CD4-positive, alpha-beta T cell treated with Interleukin-6 for 4 hours (primary cell): ENCODE data around the gene UBC.
"Not testable (repeated sequence)": the region's sequence is repeated elsewhere in the genome, so short reads cannot be mapped to it uniquely, and the experiment has no call there.

ENCODE experiments used
- DNase-seq: peaks from one replicate; pipeline ENCODE4 v3.0.0-alpha.2; 2020; ENCODE audit warnings: mixed read lengths

The UBC gene

GRCh38 chr12:124914392-124915238, at the start of gene UBC:
Gene UBC, minus strand, starts transcription at chr12:124914650. Its CDS starts 879 bp downstream, at chr12:124913771.
- DNase-seq = peak; percentile 90

GRCh38 chr12:124963211-124963610, 48.8 kb upstream of the UBC start:
- DNase-seq = no peak

- DNase-seq = no peak
Observed at GRCh38 chr12:124961055-124961454, 46.6 kb upstream of the UBC start.

GRCh38 chr12:124956571-124956970, 42.1 kb upstream of the UBC start:
- no peak for DNase-seq

DNA sequence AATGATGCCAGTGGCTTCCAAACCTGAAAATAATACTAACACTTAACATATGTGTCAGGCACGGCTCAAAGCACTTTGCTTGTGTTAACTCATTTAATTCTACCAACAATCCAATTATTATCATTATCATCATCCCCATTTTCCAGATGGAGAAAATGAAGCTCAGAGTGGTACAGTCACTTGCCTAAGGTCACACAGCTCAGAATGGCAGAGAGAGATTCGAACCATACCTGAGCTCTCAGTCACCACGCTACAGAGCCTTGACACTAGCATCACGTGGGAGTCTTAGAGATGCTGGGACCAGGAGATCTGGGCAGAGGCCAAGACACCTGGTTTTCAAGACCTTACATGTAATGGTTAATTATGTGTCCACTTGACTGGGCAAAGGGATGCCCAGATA, 40.3 kb upstream of the UBC start:
- no peak for DNase-seq

- DNase-seq = no peak
Observed at GRCh38 chr12:124953689-124954405, 39.4 kb upstream of the UBC start.

DNA sequence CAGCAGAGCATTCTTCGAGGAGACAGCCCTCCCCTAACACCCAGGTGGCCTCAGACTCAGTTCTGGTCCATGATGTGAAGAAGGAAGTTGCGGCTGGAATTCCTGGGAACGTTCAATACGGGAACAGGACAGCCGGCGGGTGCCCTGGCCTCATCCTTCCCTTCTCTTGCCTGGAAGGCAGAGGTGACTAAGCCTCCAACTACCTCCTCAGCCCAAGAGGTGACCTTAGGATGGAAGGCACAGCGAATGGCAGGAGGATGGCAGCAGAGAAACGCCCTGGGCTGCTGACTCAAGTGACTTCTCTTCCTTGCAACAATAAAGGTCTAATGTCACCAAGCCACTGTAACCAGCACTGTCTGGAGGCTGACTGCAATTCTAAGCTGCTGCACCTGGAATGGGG, 38.4 kb upstream of the UBC start:
- DNase-seq = no peak

DNA sequence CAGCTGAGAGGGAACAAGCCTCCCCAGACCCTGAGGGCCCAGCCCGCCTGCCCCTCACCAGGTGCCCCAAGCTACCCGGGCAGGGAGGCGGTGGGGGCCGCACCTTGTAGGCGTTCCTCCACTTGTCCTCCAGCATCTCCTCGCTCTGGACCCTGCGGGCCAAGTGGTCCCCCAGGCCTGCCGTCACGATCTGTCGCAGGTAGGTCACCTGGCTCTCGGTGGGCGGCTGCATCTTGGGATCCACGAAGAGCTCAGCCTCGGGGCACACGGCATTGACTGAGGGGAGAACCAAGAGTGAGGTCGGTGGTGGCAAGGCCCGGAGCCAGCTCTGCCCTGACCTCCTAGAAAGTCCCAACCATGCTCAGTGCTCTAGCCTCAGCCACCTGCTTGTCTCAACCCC, 37.8 kb upstream of the UBC start:
- DNase-seq = no peak

DNA sequence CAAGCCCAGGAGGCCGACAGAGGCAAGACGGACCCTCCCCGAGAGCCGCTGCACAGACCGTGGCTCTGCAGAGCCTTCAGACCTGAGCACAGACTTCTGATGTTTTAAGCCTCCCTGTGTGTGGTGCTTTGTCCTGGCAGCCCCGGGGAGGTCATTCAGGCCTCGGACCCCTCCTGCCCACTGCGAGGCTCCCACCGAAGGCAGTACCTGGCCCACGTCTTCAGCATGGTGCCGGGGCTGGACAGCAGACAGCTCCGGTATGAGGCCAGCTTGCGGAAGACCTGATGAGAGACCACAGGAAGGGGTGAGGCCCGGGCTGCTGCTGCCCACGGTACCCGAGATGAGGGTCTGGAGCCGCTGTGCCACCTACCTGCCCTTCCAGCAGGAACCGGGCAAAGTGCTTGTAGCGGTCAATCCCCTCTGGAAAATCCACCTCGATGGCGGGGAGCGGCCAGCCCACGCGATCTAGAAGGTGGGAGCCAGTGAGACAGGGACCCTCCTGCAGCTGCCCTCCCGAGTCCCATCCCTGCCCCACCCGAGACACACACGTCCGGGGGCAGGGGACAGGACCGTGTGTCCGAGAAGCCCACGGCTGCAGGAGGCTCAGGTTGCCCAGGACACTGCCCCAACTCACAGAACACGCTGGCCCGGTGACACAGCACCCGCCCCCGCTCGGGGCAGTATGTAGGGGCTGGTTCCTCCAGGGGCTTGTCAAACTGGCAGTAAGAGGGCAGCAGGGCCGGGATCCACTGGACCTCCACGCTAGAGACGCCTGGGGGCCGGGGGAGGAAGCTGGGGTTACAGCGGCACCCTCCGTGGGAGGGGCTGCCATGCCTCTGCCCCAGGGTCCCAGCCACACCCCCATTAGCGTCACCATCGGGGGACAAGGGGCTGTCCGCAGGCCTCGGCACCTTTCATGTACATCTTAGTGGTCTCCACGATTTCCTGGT, 35.6 kb upstream of the UBC start:
- DNase-seq = no peak

GRCh38 chr12:124949066-124949465, 34.6 kb upstream of the UBC start:
- DNase-seq = no peak

- no peak for DNase-seq
Observed at GRCh38 chr12:124947561-124948398, 33.3 kb upstream of the UBC start.

DNA sequence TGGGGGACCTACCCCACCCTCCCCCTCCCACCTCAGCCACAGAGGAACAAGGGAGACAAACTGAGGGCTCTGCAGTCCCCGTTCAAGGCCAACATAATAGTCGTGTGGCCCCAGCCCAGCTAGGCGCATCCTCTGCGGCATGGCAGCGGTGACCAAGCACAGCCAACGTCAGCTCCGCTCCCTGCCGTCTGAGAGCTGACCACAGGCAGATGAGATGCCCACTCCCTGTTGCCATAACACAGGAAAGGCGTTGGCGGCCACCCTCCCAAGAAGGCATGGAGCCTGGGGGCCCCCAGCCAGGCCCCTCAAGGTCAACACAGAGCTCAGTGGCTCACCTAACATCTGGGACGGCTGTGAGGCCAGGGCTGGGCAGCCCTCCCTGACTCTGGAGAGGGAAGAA, 32.6 kb upstream of the UBC start:
- DNase-seq = no peak

GRCh38 chr12:124946447-124946793, 32.0 kb upstream of the UBC start:
- DNase-seq = no peak

DNA sequence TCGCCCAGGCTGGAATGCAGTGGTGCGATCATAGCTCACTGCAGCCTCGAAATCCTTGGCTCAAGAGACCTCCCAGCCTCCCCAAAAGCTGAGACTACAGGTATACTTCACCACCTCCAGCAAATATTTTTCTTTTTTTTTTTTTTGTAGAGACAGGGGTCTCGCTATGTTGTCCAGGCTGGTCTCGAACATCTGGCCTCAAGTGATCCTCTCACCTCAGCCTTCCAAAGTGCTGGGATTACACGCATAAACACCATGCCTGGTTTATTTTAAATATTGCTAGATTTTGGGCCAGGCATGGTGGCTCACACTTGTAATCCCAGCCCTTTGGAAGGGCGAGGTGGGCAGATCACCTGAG, 26.7 kb upstream of the UBC start:
- DNase-seq = no peak

DNA sequence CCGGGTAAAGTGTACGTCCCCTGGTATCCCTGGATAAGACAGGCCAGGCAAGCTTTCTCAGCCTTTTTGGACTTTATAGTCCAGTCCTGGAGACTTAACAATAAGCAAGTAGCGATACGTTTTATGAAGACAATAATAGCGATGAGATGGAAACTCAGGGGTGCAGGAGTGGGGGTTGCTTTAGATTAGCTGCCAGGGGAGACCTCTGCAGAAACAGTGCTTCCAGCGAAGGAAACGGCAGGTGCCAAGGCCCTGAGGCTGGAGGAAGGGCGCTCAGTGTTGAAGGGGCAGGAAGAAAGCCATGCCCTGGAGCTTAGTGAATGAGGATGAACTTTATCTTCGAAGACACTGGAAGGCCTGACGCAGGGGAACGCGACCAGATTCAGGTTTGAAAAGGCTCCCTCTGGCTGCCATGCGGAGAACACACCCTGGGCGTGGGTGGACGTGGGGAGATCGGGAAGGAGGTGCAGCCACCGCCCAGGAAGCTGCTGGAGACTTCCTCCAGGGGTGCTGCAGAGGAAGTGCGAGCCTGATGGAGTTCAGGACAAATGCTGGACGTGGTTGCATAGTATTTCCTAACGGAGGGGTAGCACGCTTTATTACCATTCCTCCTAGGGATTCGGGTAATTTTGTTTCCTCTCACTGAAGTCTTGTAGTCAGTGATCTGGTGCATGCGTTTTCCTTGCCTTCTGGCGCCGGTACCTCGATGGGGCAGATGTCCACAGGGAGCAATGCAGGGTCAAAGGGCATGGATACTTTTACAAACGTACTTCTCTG, 26.1 kb upstream of the UBC start:
- DNase-seq = peak; percentile 87

DNA sequence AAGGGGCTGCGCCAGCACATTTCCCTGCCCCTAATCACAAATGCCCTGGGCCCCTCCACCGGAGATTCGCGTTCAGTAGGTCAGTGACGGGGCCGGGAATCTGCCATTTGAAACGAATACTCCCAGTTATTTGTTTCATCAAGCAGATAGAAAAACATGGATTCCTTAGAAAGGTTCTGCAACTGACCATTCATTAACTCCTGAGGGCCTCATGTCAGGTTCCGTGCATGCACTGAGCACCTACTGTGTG, 25.6 kb upstream of the UBC start:
- no peak for DNase-seq

GRCh38 chr12:124939421-124940142, 25.1 kb upstream of the UBC start:
- peak; percentile 84 for DNase-seq

DNA sequence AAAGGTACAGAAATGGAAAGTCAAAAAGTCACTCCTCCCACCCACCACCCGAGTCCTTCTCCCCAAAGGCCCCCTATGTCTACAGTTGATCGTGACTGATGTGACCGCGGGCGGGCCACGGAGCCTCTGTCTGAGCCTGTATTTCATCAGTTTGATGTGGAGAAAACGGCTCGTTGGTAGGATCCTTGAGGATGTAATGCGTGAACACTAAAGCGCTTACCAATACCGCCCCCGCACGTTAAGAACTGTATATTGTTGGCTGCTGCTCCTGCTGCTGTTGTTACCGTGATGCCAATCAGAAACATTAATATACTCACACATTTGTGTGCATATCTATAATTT, 24.6 kb upstream of the UBC start:
- peak; percentile 74 for DNase-seq

GRCh38 chr12:124938587-124938986, 24.1 kb upstream of the UBC start:
- DNase-seq = peak; percentile 8

- no peak for DNase-seq
Observed at GRCh38 chr12:124938108-124938507, 23.7 kb upstream of the UBC start.

- DNase-seq = not testable (repeated sequence)
Observed at GRCh38 chr12:124931528-124931927, 17.1 kb upstream of the UBC start.
